GM18858 (cell line): Measurements from ENCODE around the gene CHMP6.

Experiments used
- ATAC-seq: cut with Tn5 transposase; IDR thresholded peaks from one replicate; pipeline ENCODE4 v1.9.1; 2021; ENCODE audit not compliant: unreplicated experiment

CHMP6 gene

DNA sequence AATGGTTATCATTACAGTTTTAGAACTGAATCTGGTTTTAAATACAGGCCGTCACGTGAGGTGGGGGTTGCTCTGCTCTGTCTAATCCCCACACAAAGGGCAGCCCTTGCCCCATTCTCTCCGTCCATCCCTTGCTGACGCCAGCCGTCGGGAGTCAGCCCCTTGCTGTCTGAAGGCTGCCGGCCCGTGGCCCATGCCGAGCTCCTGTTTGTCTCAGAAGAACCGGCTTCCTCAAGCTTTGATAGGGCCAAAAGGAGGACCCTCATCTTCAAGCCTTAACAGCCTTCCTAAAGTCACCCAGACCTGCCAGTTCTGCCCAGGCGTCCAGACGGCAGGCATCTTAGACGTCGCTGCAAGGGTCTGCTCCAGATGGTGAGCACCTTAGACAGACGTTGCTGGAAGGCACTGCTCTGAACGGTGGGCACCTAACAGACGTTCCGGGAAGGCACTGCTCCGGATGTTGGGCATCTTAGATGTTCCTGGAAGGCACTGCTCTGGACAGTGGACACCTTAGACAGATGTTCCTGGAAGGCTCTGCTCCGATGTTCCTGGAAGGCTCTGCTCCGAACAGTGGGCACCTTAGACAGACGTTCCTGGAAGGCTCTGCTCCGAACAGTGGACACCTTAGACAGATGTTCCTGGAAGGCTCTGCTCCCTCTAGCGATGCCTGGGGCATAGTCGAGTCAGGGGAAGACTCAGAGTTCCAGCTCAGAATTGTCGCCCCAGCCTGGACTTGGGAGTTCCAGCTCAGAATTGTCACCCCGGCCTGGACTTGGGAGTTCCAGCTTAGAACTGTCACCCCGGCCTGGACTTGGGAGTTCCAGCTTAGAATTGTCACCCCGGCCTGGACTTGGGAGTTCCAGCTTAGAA, 35.1 kb upstream of the CHMP6 start:
- ATAC-seq, result no peak

- no peak for ATAC-seq
These were observed 34.1 kb upstream of the CHMP6 start for GRCh38 chr17:80957461-80957941.

GRCh38 chr17:80959330-80960036, 32.2 kb upstream of the CHMP6 start:
- no peak for ATAC-seq

GRCh38 chr17:80960037-80960796, 31.4 kb upstream of the CHMP6 start:
- no peak for ATAC-seq

- ATAC-seq, result no peak
These were observed 30.7 kb upstream of the CHMP6 start for GRCh38 chr17:80960797-80961452.

DNA sequence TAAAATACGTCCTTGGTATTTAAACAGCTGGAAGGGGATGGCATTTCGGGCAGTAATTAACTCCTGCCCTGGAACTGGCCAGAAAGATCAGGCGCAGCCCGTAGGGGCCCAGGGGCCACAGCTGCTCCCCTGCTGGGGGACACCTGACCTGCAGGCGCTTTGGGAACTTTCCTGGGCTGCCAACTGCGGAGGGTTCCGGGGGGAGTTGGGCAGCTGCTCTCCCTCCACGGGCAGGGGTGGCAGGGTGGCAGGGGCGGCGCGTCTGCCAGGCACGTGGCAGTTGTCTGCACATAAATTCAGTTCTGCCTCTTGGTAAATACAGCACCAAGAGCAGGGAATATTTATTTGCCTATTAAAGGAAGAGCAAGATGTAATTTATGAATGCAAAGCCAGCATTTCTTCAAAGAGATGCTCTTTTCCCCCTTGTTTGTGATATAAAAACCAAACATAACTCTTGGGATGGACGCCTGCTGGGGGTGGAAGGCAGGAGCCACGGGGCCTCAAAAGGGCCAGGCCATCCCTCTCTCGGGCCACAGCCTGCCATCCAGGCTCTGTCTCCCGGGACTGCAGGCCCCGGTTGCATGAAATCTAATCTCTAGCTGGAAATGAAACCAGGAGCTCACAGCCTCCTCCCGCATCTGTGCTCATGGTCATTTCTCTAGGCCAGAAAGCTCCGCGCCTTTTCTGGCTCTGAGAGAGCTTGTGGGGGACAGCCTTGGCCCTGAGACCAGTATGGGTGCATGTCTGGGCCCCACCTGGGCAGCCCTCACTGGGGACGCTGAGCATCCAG, 29.9 kb upstream of the CHMP6 start:
- ATAC-seq, result no peak

GRCh38 chr17:80962356-80963329, 29.0 kb upstream of the CHMP6 start:
- no peak for ATAC-seq

GRCh38 chr17:80963812-80964543, 27.7 kb upstream of the CHMP6 start:
- no peak for ATAC-seq

- ATAC-seq, result no peak
These were observed 27.1 kb upstream of the CHMP6 start for GRCh38 chr17:80964544-80964856.

DNA sequence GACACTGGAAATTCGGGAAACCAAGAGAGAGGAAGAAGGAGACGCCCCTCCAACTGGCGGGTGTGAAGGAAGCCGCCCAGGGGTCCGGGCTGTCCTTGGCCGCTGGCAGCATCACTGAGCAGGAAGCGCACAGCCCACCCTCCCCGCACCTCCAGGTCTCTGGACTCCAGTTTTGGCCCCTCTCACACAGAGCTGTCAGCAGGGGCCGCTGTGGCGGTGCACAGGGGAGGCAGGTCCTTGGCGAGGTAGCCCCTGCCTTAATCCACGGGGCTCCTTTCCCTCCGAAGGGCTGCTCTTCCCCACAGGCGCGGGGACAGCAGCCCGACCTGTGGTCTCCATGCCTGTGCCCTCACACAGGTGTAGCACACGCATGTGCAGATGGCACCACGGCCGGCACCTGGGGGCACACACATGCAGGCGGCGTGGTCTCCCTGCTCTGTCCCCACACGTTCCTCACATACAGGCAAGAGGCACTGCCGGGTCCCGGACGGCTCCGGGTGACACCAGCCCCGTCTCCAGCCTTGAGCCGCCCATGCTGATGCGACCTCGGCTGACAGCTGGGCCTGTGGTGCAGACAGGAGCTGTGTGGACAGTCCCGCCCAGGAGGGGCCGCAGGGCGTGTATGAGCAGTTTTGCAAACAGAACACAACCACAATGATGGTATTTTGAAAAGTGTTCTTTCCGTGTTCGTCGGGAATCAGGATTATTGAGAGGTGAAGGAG, 26.6 kb upstream of the CHMP6 start:
- no peak for ATAC-seq

- ATAC-seq, result no peak
These were observed 26.0 kb upstream of the CHMP6 start for GRCh38 chr17:80965606-80966005.

DNA sequence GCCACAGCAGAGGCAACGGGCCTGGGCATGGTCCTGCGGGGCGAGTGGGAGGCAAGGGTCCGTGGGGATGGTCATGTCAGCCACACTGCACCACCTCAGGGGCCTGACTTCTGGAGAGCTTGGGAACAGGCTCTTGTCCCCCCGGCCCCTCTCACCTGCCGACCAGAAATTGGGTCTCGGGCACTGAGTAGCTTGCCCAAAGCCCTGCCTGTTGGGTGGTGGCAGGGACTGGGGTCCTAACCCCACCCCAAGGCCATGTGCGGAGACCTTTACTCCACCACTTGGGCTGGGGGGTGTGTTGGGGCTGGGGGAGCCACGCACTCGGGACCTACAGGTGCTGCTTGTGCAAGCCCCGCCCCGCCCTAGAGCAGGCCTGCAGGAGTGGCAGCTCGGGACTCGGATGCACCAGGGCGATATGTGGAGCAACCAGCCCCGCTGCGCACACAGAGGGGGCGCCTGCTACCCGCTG, 24.2 kb upstream of the CHMP6 start:
- no peak for ATAC-seq

GRCh38 chr17:80968602-80969029, 23.0 kb upstream of the CHMP6 start:
- ATAC-seq, result no peak

DNA sequence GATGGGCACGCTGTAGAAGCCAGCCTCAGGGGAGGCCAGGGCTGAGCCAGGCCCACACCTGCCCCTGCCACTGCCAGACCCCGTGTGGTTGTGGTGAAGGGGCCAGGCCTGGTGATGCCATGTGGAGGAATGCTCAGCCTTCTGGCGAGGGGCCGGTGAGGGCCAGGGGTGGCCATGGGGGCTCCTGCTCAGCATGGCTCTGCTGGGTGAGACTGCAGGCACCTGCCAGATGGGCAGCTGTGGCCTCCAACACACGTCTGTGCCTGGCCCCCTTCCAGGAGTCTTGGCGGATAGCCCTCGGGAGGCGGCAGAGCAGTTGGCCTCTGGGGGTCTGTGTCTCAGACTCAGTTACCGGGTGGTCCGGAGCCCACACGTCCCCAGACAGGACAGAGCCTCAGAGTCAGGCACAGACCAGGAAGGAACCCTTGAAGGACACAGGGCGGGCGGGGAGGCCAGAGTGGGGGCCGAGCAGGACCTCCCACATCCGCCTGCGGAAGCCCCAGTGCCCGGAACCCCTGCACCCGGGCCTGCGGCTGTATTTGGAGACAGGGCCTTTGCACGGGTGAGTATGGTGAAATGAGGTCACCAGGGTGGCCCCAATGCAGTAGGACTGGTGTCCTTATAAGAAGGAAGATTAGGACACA, 22.5 kb upstream of the CHMP6 start:
- no peak for ATAC-seq

DNA sequence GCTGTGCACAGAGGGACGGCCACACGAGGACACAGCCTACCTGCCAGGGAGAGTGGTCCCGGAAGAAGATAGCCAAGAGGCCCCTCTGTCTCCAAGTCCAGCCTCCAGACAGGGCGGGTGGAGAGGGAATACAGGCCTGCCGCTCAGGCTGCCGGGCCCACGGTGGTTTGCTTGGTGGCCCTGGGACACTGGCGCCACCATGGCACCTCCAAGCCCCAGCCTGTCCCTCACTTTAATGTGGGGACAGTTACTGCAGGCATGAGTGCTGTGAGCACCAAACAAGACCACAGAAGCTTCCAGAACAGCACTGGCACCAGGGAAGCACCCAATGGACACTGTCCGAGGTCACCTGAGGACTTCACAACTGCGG, 22.0 kb upstream of the CHMP6 start:
- ATAC-seq, result no peak

- ATAC-seq, result no peak
These were observed 21.4 kb upstream of the CHMP6 start for GRCh38 chr17:80970044-80970761.
